HEK293T (cell line): Measurements from ENCODE around the gene GLI1.

ENCODE experiments used
- ARNT ChIP-seq: fragments of 450-650 bp; IDR thresholded peaks from 2 replicates; pipeline ENCODE4 v1.6.1; 2017; ENCODE audit warnings: mild to moderate bottlenecking
- BHLHE40 ChIP-seq: fragments of 450-650 bp; IDR thresholded peaks from 2 replicates; pipeline ENCODE4 v1.6.1; 2016; ENCODE audit warnings: mild to moderate bottlenecking, moderate library complexity, borderline replicate concordance
- CTBP1 ChIP-seq: fragments of 450-650 bp; IDR thresholded peaks from 2 replicates; pipeline ENCODE4 v1.6.1; 2016; ENCODE audit warnings: borderline replicate concordance
- ELF4 ChIP-seq: fragments of 450-650 bp; IDR thresholded peaks from 2 replicates; pipeline ENCODE4 v1.6.1; 2017; ENCODE audit warnings: antibody characterized with exemption
- FOXA1 ChIP-seq: fragments of 450-650 bp; IDR thresholded peaks from 2 replicates; pipeline ENCODE4 v1.6.1; 2016; ENCODE audit warnings: mild to moderate bottlenecking
- FOXK2 ChIP-seq: fragments of 450-650 bp; IDR thresholded peaks from 2 replicates; pipeline ENCODE4 v1.6.1; 2016; ENCODE audit warnings: mild to moderate bottlenecking
- L3MBTL2 ChIP-seq: fragments of 450-650 bp; conservative IDR thresholded peaks from 2 replicates; pipeline ENCODE4 v1.6.1; 2016; ENCODE audit warnings: mild to moderate bottlenecking
- LEF1 ChIP-seq: fragments of 450-650 bp; IDR thresholded peaks from 2 replicates; pipeline ENCODE4 v1.6.1; 2017; ENCODE audit warnings: mild to moderate bottlenecking, borderline replicate concordance
- SP1 ChIP-seq: fragments of 450-650 bp; IDR thresholded peaks from 2 replicates; pipeline ENCODE4 v1.6.1; 2017
- SUZ12 ChIP-seq: fragments of 450-650 bp; IDR thresholded peaks from 2 replicates; pipeline ENCODE4 v1.6.1; 2016; ENCODE audit warnings: mild to moderate bottlenecking
- TF ChIP-seq, protein P1 (sequence below): fragments of 450-650 bp; IDR thresholded peaks from 2 replicates; pipeline ENCODE4 v1.6.1; 2016

DNA sequence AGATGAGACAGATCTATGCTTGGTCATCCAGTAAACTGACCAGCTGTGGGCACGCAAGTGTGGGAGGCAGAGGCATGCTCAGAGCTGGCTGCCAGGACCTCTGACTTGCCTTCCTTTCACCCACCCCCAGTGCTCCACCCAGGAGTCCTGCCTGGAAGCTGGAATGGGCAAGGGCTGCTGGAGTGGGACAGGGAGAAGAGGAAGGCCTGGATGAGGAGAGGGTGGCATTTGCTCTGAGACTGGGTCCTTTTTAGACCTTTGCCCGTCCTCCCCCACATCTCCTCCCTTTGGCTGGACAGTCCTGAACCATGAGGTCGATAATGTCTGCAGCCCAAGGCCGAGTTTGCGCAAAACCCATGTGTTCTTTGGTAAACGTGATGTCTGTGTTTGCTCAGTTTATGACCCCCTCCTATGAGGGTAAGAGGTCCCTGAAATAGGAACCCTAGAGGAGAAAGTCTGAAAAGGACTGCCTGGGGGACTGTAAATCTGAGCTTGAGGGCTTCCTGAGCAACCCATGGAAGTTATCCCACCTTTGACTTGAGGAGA lies 8.3 kb upstream of the GLI1 start:
- TF ChIP-seq BHLHE40 (no peak), L3MBTL2 (no peak), SP1 (no peak), ARNT (no peak), FOXA1 (no peak), CTBP1 (no peak), FOXK2 (no peak), ELF4 (no peak), SUZ12 (no peak), LEF1 (no peak)
- TF ChIP-seq, protein P1, sequence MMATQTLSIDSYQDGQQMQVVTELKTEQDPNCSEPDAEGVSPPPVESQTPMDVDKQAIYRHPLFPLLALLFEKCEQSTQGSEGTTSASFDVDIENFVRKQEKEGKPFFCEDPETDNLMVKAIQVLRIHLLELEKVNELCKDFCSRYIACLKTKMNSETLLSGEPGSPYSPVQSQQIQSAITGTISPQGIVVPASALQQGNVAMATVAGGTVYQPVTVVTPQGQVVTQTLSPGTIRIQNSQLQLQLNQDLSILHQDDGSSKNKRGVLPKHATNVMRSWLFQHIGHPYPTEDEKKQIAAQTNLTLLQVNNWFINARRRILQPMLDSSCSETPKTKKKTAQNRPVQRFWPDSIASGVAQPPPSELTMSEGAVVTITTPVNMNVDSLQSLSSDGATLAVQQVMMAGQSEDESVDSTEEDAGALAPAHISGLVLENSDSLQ, result no peak
